SK-N-DZ (cell line): ENCODE results near the gene STXBP6.
"Not testable (repeated sequence)": the region's sequence is repeated elsewhere in the genome, so short reads cannot be mapped to it uniquely, and the experiment has no call there.

ENCODE experiments used
- DNase-seq: peaks from one replicate; pipeline ENCODE4 v3.0.0-alpha.2; 2015; ENCODE audit warnings: low spot score

The STXBP6 gene

DNA sequence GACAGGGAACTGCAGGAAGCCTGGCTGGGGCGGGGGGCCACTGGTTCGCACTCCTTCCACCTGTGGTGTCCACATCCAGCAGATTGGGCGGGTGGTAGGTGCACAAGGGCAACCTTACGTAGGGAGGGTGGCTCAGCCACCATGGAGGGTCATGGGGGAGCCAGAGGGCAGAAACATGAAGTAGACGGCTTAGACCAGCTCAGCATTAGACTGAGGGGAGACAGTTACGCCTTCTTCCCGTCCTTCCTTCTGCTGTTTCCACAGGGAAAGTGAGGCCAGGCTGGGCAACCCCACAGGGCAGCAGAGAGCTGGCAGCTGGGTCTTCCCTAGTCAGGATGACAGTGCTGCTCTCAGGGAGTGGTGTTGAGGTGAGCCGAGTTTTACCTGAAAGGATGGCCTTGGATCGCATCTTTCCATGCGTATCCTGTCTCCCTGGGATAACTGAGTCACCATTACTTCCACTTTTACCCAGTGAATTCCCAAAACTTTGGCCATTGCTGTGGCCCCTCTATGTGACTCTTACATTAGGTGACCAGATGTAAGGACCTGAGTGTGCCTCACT, 245.9 kb downstream of the STXBP6 start:
- DNase-seq = no peak

GRCh38 chr14:24803426-24803825, 246.5 kb downstream of the STXBP6 start:
- not testable (repeated sequence) for DNase-seq

- no peak for DNase-seq
Observed at GRCh38 chr14:24802236-24802635, 247.7 kb downstream of the STXBP6 start.

DNA sequence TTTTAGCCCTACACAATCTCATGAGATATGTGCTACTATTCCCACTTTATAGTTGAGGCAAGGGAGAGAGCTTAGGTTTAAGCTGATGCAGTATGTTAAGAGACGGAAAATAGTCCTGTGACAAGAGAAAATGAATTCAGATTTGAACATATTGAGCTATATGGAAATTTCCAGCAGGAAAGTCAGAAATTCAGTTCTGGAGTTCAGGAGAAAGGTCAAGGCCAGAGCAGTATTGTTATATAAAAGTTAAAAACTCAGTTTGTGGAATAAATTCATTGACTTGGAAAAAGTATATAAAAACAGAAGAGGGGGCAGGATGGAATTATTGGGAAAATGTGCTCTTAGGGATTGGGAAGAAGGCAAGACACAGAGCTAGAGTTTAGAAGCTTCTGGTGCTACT, 248.9 kb downstream of the STXBP6 start:
- DNase-seq = no peak

DNA sequence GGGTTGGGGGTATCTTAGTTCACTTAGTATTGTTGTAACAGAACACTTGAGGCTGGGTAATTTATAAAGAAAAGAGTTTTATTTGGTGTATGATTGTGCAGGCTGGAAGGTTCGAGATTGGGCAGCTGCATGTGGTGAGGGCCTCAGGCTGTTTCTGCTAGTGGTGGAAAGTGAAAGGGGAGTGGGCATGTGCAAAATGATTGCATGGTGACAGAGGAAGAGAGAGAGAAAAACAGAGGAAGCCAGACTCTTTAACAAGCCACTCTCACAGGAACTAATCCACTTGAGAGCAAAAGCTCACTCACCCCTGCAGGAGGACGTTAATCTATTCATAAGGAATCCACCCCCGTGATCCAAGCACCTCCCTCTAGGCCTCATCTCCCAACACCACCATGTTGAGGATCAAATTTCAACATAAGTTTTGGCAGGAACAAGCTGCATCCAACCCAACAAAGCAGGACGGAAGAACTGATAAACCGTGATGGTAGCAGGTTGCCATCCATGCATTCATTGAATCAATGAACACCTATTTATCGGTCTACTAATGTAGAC, 251.0 kb downstream of the STXBP6 start:
- DNase-seq = no peak

- no peak for DNase-seq
Observed at GRCh38 chr14:24795406-24795805, 254.5 kb downstream of the STXBP6 start.

DNA sequence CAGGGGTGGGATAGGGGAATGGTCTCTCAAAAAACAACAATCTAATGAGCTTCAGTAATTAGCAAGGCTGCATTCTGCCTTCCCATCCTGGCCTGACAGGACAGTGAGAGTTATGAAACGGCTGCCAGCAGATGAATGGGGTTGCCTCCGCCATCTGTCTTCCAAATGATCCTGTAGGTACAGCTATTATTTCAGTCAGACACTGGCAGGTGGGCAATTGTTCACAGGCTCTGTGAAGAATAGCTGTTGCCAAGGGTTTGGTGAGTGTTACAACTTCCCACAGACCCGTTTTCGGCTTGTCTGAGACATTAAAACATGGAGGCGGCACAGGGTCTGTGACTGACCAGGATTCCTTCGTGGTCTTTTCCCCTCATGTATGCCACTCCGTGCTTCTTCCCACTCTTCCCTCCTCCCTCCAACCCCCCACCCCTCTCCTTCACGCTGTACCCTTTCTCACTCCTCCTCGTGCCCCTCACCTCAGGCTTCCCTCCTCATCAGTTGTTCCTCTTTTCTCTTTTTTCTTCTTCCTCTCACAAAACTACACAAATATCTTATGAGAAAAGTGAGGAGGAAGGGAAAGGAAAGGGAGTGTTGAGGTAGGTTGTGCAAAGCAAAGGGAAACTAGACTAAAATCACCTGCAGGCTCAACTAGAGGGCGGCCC, 255.2 kb downstream of the STXBP6 start:
- no peak for DNase-seq

GRCh38 chr14:24790196-24790595, 259.8 kb downstream of the STXBP6 start:
- no peak for DNase-seq

GRCh38 chr14:24789378-24789884, 260.5 kb downstream of the STXBP6 start:
- DNase-seq = no peak

- DNase-seq = no peak
Observed at GRCh38 chr14:24785698-24786097, 264.2 kb downstream of the STXBP6 start.

DNA sequence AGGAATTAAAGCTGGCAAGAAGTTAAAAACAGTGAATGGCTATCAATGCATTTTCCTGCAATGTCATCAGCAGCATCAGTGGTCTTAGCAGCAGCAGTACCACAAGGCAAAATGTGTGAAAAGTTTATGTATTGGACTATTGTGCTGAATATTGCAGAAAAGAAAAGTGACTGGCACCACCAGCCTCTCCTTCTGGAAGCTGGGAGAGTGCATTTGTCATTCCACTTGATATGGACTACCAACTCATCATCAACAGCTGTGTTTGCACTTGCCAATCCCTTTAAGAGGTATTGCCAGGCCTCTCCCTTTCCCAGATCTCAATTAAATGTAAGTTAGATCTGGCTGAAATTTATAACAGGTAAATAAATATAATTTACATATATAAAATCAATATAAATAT, 265.0 kb downstream of the STXBP6 start:
- DNase-seq = no peak

- DNase-seq = peak; percentile 89
Observed at GRCh38 chr14:24783791-24784190, 266.2 kb downstream of the STXBP6 start.

- DNase-seq = no peak
Observed at GRCh38 chr14:24780281-24780680, 269.7 kb downstream of the STXBP6 start.

- no peak for DNase-seq
Observed at GRCh38 chr14:24777678-24778077, 272.3 kb downstream of the STXBP6 start.

DNA sequence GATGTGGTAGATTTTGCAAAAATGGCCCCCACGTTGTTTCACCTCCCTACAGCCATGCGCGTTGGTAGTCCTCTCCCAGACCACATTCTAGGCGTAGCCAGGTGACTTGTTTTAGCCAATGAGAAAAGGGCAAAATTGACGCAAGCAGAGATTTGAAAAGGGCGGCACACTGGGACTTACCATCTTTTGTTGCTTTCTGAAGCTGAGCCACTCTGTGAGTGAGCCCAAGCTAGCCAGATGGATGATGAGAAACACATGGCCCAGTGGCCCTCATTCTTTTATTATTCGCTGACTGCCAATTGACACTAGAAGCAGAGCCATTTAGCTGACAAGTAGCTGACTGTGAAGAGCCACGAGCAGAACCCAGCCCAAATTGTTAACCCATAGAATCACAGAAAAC, 274.0 kb downstream of the STXBP6 start:
- DNase-seq = peak; percentile 69

GRCh38 chr14:24774187-24774915, 275.6 kb downstream of the STXBP6 start:
- no peak for DNase-seq

- not testable (repeated sequence) for DNase-seq
Observed at GRCh38 chr14:24773564-24773963, 276.4 kb downstream of the STXBP6 start.

- no peak for DNase-seq
Observed at GRCh38 chr14:24766434-24766833, 283.5 kb downstream of the STXBP6 start.

- DNase-seq = no peak
Observed at GRCh38 chr14:24761141-24761540, 288.8 kb downstream of the STXBP6 start.
